ENCODE data around the gene CDCP1.
"Not testable (repeated sequence)": the region's sequence is repeated elsewhere in the genome, so short reads cannot be mapped to it uniquely, and the experiment has no call there.

CDCP1 gene

DNA sequence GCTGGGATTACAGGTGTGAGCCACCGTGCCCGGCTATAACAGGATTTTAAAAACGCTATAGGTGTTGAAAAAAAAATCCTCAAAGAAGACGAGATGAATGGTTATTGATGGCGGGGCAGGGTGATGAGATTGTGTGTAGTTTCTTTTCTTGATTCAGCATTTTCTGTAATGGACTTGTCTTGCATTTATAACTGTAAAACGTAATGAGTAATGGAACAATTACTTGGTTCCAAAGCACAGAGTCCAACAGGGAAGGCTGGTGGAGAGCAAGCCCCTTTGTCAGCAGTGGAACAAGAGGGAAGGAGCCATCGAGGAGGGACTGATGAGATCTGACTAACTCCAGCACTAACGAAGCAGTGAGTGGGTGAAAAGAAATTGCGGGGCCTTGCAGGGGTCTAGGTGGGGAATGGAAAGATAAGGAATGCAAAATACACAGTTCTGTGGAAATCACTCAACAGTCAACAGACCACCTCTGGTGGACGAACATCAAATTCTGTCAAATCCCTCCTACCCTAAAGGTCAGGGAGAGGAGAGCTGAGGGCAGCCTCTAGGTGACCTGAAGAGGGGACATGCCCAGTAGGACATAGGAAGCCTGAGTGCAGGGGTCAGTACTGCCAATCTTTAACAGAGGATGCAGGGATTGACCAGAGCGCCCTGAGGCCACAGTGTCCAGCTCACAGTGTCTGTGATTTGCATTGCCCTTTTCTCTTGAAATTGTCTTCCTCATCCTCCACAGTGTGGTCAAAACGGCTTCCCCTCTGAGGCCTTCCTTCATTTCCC lies 23.1 kb upstream of the CDCP1 start:
- DNase-seq, result no peak

DNA sequence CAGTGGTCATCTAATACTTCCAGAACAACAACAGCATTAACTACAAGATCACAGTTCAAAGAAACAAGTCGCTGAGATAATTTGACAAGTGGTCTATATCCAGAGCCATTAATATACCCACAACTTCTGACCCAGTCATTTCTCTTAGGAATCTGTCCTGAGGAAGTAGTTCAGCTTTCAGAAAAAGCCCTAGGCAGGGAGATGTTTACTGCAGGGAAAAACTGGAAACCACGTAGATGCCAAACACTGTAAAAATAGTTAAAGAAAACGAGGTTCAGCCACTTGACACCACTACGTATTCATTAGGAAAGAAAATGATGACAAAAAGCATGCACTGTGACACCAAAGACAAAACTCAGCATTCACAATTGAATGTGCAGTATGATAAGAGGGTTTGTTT lies 22.3 kb upstream of the CDCP1 start:
- no peak for DNase-seq

DNA sequence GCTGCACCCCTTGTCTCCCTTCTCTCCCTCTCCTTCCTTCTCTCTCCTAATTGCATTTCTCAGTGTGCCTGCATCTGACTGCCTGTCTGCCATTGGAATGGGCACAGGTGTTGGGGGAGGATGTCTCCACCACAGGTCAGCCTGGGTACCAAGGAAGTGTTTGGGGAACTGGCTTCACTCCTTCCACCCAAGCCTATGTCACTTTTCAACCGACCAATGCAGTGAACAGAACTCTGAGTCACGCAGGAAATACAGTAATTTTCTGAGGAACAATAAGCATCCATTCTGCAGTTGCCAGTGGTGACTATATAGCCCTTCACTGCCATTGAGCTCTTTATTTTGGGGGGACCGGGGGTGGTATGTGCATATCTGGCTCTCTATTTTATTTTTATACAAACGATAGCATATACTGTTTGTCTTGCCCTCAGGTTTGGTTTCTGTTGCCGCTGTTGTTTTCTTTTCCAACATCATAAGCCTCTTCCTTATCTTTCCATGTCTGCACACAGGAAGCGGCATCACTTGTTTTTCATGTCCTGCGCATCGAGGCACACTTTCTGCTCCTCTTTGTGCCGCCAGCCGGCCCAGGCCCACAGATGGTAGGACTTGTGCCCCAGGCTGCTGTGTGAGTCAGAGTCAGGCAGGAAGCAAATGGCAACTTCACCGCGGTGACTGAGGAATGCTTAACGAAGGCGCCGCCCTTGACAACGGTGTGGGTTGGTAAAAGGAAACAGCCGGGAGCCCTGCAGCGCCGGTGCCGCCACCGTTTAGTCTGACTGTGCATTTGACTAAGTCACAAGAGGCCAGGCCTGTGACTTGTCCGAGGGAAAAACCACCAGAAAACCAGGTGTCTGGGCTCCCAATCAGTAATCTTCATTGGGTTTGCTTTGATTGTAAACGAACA lies 21.1 kb upstream of the CDCP1 start:
- peak; percentile 90 for DNase-seq

DNA sequence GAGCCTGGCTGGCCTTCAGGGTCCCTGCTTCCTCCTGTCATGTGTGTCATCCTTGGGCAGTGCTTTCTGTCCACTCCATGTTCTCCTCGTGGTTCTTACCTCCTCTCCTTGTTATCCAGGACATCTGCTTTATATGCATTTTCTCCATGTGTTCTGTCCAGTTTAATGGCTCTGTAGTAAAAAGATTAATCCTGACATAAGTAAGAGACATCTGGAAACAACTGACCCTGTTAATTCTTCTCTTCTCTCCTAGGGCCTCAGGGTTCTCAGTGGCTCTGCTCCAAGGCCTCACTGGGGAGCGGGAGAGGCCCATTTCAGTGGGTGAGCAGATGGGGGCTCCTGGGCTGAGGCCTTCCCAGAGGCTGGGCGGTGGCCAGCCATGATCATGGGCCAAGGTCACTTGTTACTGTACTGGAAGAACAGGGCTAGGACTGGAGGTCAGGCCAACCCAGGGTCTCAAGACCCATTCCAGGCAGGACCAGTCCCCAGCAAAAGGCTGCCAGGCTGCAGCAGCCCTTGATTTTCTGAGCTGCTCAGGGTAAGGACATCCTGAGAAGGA lies 20.2 kb upstream of the CDCP1 start:
- DNase-seq, result no peak

DNA sequence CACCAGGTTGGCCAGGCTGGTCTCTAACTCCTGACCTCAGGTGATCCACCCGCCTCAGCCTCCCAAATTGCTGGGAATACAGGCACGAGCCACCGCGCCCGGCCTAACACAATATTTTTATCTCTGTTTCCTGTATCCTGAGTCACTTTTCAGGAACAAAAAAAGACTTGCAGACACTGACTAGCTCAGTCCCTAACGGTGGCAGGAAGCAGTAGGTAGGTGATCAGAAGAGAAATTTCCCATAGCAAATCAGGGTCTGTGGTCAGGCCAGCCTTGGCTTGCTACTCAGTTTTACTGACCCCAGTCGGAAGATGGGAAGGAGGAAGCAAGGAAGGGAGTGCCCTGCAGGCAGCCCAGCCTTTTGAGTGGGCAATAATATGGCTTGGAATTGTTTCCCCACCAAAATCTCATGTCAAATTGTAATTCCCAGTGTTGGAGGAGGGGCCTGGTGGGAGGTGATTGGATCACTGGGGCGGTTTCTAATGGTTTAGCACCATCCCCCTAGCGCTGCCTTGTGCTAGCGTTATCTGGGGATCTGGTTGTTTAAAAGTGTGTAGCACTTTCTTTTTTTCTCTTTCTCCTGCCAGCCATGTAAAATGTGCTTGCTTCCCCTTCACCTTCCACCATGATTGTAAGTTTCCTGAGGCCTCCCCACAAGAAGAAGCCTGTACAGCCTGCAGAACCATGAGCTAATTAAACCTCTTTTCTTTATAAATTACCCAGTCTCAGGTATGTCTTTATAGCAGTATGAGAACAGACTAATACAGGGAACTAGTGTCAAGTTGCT lies 19.5 kb upstream of the CDCP1 start:
- no peak for DNase-seq

DNA sequence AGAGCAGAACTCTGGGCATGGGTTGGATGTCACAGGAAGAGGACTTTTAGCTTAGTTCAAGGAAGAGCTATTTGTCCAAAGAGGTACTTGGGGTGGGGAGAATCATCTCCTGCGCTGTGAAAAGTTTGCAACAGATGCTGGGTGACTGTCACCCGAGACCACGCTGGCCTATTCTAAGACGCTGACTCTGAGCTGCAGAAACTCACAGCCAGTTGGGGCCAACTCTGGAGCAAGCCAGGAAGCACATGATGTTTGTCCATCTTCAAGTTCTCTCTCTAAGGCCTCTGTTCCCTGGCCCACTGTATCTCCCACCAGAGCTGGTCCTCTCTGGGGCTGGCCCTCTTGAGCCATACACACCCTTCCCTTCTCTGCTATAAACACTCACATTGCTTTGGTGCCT lies 17.9 kb upstream of the CDCP1 start:
- no peak for DNase-seq

DNA sequence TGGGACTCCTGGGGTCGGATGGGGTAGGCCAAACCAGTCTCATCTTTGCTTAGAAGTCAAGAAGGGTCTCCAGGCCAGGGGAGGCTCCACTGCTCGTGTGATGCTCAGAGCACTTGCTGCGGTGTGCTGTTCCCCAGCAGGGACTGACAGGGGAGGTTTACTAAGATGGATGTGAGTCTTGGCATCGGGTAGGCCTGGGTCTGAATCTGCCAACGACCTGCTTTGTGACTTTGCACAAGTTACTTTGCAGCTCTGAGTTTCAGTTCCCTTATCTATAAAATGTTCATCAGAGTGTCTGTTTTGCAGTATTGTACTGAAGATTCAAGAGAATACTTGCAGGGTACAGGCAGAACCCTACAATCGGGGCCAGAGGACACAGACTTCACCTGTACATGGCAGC lies 17.3 kb upstream of the CDCP1 start:
- no peak for DNase-seq

DNA sequence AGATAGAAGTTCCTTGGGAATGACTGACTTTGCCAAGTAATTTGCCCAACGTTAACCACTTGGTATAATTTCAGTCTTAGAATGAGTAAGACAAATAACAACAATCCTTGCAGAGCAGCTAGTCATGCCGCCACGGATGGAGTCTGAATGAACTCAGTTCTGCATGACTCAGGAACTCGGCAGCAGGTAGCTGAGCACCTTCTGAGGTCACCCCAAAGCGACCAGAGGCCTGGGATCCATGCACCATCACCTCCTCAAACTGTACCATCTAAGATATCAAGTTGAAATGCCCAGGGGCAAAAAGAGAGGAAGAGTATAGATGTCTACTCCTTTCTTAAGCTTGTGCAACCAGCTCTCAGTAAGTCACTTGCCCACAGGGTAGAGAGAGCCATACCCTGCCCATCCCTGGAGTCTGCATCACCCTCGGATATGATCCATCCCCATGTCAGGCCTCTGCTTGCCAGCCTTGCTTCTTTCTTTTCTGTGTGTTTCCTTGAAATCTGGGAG lies 8.5 kb upstream of the CDCP1 start:
- no peak for DNase-seq

DNA sequence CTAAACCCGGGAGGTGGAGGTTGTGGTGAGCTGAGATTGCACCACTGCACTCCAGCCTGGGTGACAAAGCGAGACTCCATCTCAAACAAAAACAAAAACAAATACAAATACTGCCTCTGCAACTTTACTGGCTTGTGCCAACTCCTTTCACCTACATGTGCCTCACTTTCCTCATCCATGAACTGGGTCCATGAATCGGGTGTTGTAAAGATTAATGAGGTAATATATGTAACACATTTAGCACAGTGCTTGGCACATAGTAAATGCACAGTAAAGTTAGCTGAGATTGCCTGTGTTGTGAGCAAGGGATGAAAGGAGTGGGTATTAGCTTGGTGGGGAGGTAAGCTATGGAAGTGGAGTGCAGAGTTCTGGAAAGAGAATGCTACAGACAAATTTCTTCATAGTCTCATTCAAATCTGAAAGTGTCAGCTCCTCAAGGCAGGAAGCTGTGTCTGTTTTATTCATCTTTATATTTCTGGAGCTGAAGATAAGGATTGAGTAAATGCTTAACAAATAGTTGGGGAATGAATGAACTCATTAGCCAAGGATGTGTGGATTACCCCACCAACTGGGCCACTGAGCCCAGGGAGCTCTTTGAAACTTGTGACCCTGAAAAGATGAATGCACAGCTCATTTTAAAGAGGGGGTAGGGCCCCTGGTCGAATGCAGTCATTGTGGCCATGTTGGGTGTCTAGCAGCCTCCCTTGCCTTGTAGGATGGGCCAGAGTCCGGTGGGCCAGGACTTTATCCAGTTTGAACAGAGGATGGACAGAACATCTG lies 7.7 kb upstream of the CDCP1 start:
- peak; percentile 63 for DNase-seq

DNA sequence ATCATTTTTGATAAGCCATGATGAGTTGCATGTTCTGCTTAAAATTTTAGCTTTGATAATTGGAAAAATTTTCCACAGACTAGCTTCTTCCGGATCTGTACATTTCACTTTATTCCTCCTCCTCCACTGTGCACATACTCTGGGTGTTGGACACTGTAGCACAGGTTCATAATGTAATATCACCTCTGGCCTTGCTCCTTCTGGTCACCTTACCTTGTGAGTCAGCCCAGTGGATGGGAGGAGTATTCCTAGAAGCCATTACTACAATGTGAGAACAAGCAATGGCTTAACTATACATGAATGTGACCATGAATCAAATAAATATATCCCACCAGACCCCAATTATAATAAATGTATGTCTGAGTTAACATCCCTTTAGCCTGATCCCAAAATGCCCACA lies 6.1 kb upstream of the CDCP1 start:
- no peak for DNase-seq

DNA sequence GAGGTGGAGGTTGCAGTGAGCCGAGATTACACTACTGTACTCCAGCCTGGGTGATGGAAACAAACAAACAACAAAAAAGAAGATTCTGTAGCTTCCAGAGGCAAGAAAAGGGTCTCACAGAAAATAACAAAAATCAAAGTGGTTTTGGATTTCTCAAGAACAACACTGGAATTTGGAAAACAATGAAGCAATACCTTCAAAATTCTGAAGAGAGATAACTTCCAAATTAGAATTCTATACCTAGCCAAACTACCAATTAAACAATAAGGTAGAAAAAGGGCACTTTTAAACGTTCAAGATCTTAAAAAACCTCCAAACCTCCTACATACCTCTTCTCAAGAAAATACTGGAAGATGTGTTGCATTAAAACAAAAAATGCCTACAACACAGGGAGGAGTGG lies 4.9 kb upstream of the CDCP1 start:
- DNase-seq, result no peak

DNA sequence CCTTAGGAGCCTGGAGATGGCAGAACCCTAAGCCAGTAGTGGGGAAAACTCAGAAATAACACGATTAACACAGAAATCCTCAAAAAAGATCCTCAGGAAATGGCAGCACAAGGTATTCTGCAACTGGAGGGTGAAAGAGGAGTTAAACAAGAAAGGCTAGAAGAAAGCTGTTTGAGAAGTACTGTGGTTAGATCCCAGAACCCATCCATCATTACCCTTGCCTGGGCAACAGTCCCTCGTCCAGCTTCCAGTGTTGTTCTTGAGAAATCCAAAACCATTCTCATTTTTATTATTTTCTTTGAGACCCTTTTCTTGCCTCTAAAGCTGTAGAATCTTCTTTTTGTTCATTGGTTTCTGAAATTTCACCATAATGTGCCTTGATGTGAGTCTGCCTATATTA lies 2.7 kb upstream of the CDCP1 start:
- no peak for DNase-seq

DNA sequence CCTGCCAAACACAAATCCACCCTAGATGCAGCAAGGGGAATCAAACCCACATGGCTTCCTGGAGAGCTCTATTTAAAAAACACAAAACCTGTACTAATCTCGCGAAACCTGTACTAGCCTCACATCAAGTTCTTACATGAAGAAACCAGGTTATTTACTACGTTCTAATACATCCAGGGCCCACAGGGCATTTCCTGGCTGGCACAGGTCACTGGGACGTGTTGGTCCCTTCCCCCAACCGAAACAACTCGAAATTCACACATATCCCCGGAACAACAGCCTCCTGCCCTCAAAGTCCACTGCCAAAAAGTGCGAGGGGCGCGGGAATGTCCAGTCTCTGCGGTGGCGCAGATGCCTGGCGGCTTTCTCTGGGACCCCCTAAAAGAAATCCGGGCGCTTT lies 955 bp downstream of the CDCP1 start:
- DNase-seq, result no peak

DNA sequence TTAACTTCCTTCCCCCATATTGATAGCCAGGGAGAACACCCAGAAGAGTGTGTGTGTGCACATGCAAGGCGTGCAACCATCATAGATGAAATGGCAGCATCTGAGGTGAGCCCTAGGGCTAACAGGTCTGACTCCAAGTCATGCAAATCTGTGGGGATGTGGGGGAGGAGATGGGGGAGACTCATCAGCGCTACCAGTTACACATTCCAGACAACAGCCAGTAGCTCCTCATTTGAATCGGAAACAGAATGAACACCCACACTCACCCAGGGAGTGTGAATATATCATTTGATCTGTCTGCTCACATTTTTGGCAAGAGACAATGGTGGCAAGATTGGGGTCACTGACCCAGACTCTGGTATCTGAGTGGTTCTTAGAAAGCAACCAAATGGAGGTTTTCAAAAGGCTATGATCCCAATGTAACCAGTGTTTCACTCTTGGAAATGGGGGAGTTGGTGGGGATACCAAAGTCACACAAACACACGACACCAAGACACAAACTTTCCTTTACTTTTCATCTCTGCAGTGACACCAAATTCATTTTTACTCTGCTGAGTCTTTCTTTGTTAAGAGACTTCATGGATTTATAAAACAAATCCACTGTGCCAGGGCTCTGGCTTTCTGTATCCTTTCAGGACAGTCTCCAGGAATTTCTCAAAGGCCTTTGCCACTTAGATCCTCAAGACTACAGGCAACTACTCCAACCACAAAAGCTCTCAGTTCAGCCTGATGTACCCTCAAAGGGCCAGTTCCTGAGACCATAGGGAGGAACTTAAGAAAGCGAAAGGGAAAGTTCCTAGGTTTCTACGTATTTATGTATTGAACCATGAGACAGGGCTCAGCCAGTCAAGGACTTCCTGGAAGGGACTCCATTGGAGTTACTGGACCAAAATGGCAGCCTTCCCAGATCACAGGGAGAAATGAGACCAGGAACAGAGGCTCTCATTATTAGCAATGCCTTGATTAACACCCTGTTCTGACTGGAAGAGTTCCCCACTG lies 2.2 kb downstream of the CDCP1 start:
- DNase-seq, result no peak

DNA sequence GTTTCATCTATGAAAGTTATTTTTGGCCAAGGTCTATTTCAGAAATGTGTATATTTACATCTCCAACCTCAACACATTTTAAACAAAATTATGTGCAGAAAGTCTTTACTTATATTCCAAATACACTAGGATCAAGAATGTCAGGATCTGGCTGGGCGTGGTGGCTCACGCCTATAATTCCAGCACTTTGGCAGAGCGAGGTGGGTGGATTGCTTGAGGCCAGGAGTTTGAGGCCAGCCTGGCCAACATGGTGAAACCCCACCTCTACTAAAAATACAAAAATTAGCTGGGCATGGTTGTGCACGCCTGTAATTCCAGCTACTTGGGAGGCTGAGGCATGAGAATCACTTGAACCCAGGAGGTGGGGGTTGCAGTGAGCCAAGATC lies 5.4 kb downstream of the CDCP1 start:
- DNase-seq, result not testable (repeated sequence)

DNA sequence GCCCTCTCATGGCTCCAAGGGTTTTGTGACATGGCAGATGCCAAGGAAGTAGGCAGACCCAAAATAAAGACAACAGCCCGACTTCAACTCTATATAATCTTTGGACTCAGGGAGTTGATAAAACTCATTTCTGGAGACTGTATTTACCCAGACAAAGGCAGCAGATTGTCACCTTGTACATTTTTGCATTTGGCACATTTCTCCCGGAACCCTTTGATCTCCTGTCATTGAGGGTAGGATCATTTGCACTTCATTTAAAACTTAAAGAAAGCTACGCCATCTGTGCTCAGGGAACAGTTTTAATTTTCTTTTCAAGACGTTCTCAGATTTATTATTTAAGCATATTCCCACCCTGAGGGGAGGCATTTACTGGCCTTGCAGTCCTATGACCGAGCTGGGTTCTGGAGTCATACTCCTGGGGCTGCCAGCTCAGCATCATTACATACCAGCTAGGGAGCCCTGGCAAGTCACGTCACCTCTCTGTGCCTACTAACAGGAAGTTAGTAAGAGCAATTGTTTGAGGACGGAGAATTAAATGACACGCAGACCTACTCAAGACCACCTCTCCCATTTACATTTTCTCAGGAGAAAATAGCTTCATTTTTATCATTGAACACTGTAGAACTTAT lies 5.9 kb downstream of the CDCP1 start:
- peak; percentile 56 for DNase-seq

DNA sequence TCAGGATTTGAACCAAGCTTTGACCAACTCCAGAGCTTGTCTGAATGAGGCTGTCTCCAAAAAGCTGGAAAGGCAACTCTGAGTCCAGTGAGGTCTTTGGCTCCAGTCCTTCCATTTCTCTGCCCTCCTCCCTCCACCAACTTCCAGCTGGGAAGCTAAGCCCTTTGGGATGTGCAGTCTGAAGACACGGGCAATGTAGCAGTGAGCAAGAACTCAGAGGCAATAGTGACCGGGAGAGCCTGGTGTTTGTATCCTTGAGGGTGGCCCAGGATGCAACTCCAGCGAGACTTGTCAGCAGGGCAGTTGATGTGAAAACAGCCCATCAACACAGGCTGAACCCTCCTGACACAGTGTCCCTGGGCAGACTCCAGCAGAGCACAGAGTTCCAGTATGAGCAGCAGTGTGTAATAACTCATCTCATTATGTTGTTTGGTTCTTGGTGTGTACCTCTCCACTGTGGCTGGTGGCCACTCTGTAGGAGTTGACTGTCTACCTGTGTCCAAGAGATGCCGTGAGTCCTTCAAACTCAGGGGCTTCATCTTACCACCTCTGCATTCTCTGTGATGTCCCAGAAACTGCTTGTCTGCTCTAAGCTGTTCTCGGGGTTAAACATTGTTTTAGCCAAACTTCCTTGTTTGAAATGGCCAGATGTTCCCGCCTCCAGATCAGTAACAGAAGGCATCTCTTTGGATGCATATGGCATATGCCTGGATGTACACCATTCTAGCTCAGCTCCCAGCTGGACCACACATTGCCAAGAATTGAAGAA lies 6.6 kb downstream of the CDCP1 start:
- DNase-seq, result no peak

DNA sequence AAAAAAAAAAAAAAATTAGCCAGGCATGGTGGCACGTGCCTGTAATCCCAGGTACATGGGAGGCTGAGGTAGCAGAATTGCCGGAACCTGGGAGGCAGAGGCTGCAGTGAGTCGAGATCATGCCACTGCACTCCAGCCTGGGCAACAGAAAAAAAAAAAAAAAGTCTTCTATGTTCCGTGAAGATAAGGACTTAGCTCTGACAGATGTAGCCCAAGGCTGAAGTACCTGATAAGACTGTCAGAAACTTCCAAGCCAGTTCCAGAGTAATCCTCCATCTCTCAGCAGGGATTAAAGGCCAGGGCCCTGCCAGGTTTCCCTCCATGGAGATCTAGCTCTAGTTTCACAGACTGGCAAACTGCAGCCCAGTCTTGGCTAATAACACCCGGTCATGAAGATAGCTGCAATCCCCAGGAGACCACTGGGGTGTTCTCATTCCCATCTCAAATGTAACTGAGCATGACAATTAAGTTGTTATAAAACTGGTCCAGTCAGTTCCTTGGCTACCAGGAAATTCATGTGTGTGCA lies 8.5 kb downstream of the CDCP1 start:
- DNase-seq, result peak; percentile 65

DNA sequence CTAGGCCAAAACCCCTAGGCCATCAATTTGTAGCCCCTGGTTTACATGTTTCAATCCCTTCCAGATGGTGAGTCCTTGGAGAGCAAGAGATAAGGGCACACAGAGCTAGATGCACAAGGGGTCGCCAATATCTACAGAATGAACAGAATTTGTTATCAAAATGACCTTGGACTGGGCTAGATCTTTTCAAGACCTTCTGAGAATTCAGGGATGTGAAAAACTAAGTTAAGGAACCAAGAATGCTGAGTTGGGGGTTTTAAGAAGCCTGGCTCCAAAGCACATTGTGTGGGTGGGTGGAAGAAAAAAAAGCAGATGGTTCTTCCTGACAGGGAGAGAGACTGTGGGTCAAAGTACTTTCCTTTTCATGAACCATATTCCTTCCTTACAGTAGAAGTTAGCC lies 10.2 kb downstream of the CDCP1 start:
- no peak for DNase-seq
